Aorta (tissue), 5 donors: Measurements from ENCODE around the gene PINK1. TPM values are rescaled to one million over a fixed set of nuclear protein-coding genes. Genes with fewer than 3 reads are reported as not detected.

ENCODE experiments used
- ATAC-seq: fragments of 200-7000 bp; cut with Tn5 transposase; one replicate; pipeline ENCODE4 v1.9.1; 2022; ENCODE audit warnings: moderate library complexity; ENCODE audit not compliant: low FRiP score
- DNase-seq, 2 donors: peaks; one replicate each; pipeline ENCODE4 v3.0.0-alpha.2; 2020
- H3K27ac ChIP-seq, 2 donors: one replicate each; pipeline ENCODE4 v1.5.1; 2013; ENCODE audit warnings: low read length in 2 of 2, mild to moderate bottlenecking in 2 of 2, moderate library complexity in 2 of 2, control low read depth in 1 of 2, inconsistent platforms in 1 of 2, low read depth in 1 of 2
- H3K27me3 ChIP-seq, 2 donors: one replicate each; pipeline ENCODE4 v1.6.1; 2013; ENCODE audit warnings: control low read depth in 1 of 2, low read length in 1 of 2, mild to moderate bottlenecking in 1 of 2, moderate library complexity in 1 of 2; ENCODE audit not compliant: insufficient read depth in 2 of 2, control insufficient read depth in 1 of 2
- H3K36me3 ChIP-seq, 2 donors: one replicate each; pipeline ENCODE4 v1.6.1; 2013; ENCODE audit warnings: control low read depth in 1 of 2, low read length in 1 of 2, mild to moderate bottlenecking in 1 of 2; ENCODE audit not compliant: insufficient read depth in 2 of 2, control insufficient read depth in 1 of 2
- H3K4me1 ChIP-seq, 2 donors: one replicate each; pipeline ENCODE4 v1.6.1; 2013; ENCODE audit warnings: low read length in 2 of 2, control low read depth in 1 of 2, mild to moderate bottlenecking in 1 of 2, moderate library complexity in 1 of 2; ENCODE audit not compliant: insufficient read depth in 2 of 2, control insufficient read depth in 1 of 2
- H3K4me3 ChIP-seq, 2 donors: one replicate each; pipeline ENCODE4 v1.5.1; 2013; ENCODE audit warnings: low read length in 2 of 2, control low read depth in 1 of 2, mild to moderate bottlenecking in 1 of 2
- H3K9me3 ChIP-seq: one replicate; pipeline ENCODE4 v1.6.1; 2013; ENCODE audit warnings: mild to moderate bottlenecking, low read length; ENCODE audit not compliant: control insufficient read depth
- WGBS, 2 donors: extraction: QIAGEN DNeasy Blood & Tissue Kit; methylation state at CpG; one replicate each; pipeline ENCODE4 v1.1.7; 2013; 5-methylcytosine and 5-hydroxymethylcytosine counted together
- intact Hi-C, 2 donors: fragments of 100-400 bp; cut with DNase I; formaldehyde crosslinking; loops; one replicate each; pipeline versions ENCODE4 v1.14.2 to v1.15.0; 2022
- polyA plus RNA-seq, 2 donors: library from polyadenylated mRNA; stranded (reverse); fragments of 200-250 nt; gene quantifications; one replicate each; pipeline ENCODE4 v1.2.3, GENCODE V29; 2013
- total RNA-seq, 2 donors: library from RNA; stranded (reverse); fragmentation: NEBNext Ultra II Directional; extraction: Animal tissue kit (Norgen Biotek cat#: 25700); gene quantifications; one replicate each; pipeline ENCODE4 v1.2.1, GENCODE V29; 2021
- donor health status: healthy with polysubstance abuse.
- donor health status: Bipolar disorder and iron deficiency.
- donor health status: DM: no; HTN: no; CAD: no.
- donor health status: DM: no; HTN: no; CAD: no.
- donor health status: DM: yes; HTN: yes; CAD: no.

PINK1 gene
- total and polyA plus RNA-seq, 4 donors = 72.0 to 129 (median 92.4) TPM

GRCh38 chr1:20684651-20685050, 51.4 kb downstream of the PINK1 start:
- ATAC-seq (peak; percentile 31), DNase-seq (no peak)
- no peaks in the 10 kb centered on the region for H3K27me3 ChIP-seq
- 92 to 93% methylated on average over 14 of the region's 14 CpGs for WGBS, 2 donors
- intact Hi-C loops = no loop called here
- H3K4me3 ChIP-seq = no peak overlapping the region
- no peaks in the 10 kb centered on the region for H3K36me3 ChIP-seq
- no peak overlapping the region for H3K27ac ChIP-seq
- no peaks in the 10 kb centered on the region for H3K9me3 ChIP-seq
- no peaks in the 10 kb centered on the region for H3K4me1 ChIP-seq

- H3K27ac ChIP-seq = no peak overlapping the region
- intact Hi-C loops = no loop called here
- WGBS, 2 donors = 78 to 85% methylated on average over 21 of the region's 21 CpGs
- H3K9me3 ChIP-seq = no peaks in the 10 kb centered on the region
- DNase-seq (no peak), ATAC-seq (peak; percentile 31)
- H3K27me3 ChIP-seq = no peaks in the 10 kb centered on the region
- no peaks in the 10 kb centered on the region for H3K36me3 ChIP-seq
- H3K4me3 ChIP-seq = no peak overlapping the region
- H3K4me1 ChIP-seq = no peaks in the 10 kb centered on the region
Observed at GRCh38 chr1:20685099-20685662, 51.9 kb downstream of the PINK1 start.

- no peak overlapping the region for H3K27ac ChIP-seq
- no peaks in the 10 kb centered on the region for H3K4me1 ChIP-seq
- WGBS, 2 donors = 87% methylated on average over 12 of the region's 12 CpGs
- H3K4me3 ChIP-seq = no peak overlapping the region
- ATAC-seq (no peak), DNase-seq (no peak)
- intact Hi-C loops = no loop called here
- H3K27me3 ChIP-seq = no peaks in the 10 kb centered on the region
- H3K9me3 ChIP-seq = no peaks in the 10 kb centered on the region
- H3K36me3 ChIP-seq = no peaks in the 10 kb centered on the region
Observed at GRCh38 chr1:20685741-20686140, 52.5 kb downstream of the PINK1 start.

- no peaks in the 10 kb centered on the region for H3K36me3 ChIP-seq
- no peaks in the 10 kb centered on the region for H3K9me3 ChIP-seq
- H3K27me3 ChIP-seq = no peaks in the 10 kb centered on the region
- 82 to 83% methylated on average over 26 of the region's 26 CpGs for WGBS, 2 donors
- no peak overlapping the region for H3K27ac ChIP-seq
- intact Hi-C loops = no loop called here
- DNase-seq (no peak), ATAC-seq (no peak)
- H3K4me1 ChIP-seq = no peaks in the 10 kb centered on the region
- H3K4me3 ChIP-seq = no peak overlapping the region
Observed at GRCh38 chr1:20686883-20687725, 53.8 kb downstream of the PINK1 start.

- H3K9me3 ChIP-seq = no peaks in the 10 kb centered on the region
- no peaks in the 10 kb centered on the region for H3K36me3 ChIP-seq
- 88 to 91% methylated on average over 3 of the region's 3 CpGs for WGBS, 2 donors
- H3K4me3 ChIP-seq = no peak overlapping the region
- no peak overlapping the region for H3K27ac ChIP-seq
- DNase-seq (no peak), ATAC-seq (no peak)
- H3K27me3 ChIP-seq = no peaks in the 10 kb centered on the region
- H3K4me1 ChIP-seq = no peaks in the 10 kb centered on the region
- intact Hi-C loops = loop anchor here in 1 of 2 donors (10.0 kb wide), 1 partner anchor 75 kb away; no protein-coding TSS in a partner anchor
Observed at GRCh38 chr1:20689645-20690056, 56.4 kb downstream of the PINK1 start.

- DNase-seq (no peak), ATAC-seq (no peak)
- Histone ChIP-seq H3K4me1 (no peaks in the 10 kb centered on the region), H3K4me3 (no peak overlapping the region), H3K27me3 (no peaks in the 10 kb centered on the region), H3K27ac (no peak overlapping the region), H3K36me3 (no peaks in the 10 kb centered on the region), H3K9me3 (no peaks in the 10 kb centered on the region)
- 92 to 93% methylated on average over 1 of the region's 1 CpG for WGBS, 2 donors
- intact Hi-C loops = loop anchor here in 1 of 2 donors (10.0 kb wide), 1 partner anchor 73 kb away; no protein-coding TSS in a partner anchor
Observed at GRCh38 chr1:20691872-20692271, 58.6 kb downstream of the PINK1 start.

- 81 to 91% methylated on average over 2 of the region's 2 CpGs for WGBS, 2 donors
- no peak for ATAC-seq
- intact Hi-C loops = loop anchor here in 1 of 2 donors (10.0 kb wide), 1 partner anchor 71 kb away; no protein-coding TSS in a partner anchor
Observed at GRCh38 chr1:20693623-20694022, 60.4 kb downstream of the PINK1 start.

GRCh38 chr1:20695515-20695914, 62.3 kb downstream of the PINK1 start:
- no peaks in the 10 kb centered on the region for H3K9me3 ChIP-seq
- ATAC-seq = no peak
- WGBS, 2 donors = 82 to 86% methylated on average over 10 of the region's 10 CpGs
- H3K4me3 ChIP-seq = no peak overlapping the region
- H3K27me3 ChIP-seq = no peaks in the 10 kb centered on the region
- DNase-seq = no peak
- H3K27ac ChIP-seq = no peak overlapping the region
- intact Hi-C loops = loop anchor here in 1 of 2 donors (5.0 to 10.0 kb wide), 2 partner anchors 69 to 502 kb away; no protein-coding TSS in a partner anchor
- H3K4me1 ChIP-seq = no peaks in the 10 kb centered on the region
- H3K36me3 ChIP-seq = no peaks in the 10 kb centered on the region

More at GRCh38 chr1:20693623-20694022, 60.4 kb downstream of the PINK1 start:
- Histone ChIP-seq H3K9me3 (no peaks in the 10 kb centered on the region), H3K4me1 (no peaks in the 10 kb centered on the region), H3K4me3 (no peak overlapping the region), H3K36me3 (no peaks in the 10 kb centered on the region), H3K27me3 (no peaks in the 10 kb centered on the region), H3K27ac (no peak overlapping the region)
- no peak for DNase-seq
